ENCODE measurements around the gene TMEM150B.

GRCh38 chr19:55372316-55373081 is 47.4 kb upstream of the TMEM150B start:
- TF ChIP-seq, protein P1, sequence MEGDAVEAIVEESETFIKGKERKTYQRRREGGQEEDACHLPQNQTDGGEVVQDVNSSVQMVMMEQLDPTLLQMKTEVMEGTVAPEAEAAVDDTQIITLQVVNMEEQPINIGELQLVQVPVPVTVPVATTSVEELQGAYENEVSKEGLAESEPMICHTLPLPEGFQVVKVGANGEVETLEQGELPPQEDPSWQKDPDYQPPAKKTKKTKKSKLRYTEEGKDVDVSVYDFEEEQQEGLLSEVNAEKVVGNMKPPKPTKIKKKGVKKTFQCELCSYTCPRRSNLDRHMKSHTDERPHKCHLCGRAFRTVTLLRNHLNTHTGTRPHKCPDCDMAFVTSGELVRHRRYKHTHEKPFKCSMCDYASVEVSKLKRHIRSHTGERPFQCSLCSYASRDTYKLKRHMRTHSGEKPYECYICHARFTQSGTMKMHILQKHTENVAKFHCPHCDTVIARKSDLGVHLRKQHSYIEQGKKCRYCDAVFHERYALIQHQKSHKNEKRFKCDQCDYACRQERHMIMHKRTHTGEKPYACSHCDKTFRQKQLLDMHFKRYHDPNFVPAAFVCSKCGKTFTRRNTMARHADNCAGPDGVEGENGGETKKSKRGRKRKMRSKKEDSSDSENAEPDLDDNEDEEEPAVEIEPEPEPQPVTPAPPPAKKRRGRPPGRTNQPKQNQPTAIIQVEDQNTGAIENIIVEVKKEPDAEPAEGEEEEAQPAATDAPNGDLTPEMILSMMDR (IDR thresholded peaks at IDR 0.05; ENCODE audit: low read depth, low read length, poor library complexity, severe bottlenecking): no peak
- no peak for TF ChIP-seq EZH2phosphoT487 (IDR thresholded peaks at IDR 0.05; ENCODE audit: borderline replicate concordance, low read length)

Data from DOHH2 (cell line).